ENCODE data around the gene PITRM1.
A peak's percentile ranks its signal among the peaks of the same experiment; 100 is the strongest.

PITRM1 gene

DNA sequence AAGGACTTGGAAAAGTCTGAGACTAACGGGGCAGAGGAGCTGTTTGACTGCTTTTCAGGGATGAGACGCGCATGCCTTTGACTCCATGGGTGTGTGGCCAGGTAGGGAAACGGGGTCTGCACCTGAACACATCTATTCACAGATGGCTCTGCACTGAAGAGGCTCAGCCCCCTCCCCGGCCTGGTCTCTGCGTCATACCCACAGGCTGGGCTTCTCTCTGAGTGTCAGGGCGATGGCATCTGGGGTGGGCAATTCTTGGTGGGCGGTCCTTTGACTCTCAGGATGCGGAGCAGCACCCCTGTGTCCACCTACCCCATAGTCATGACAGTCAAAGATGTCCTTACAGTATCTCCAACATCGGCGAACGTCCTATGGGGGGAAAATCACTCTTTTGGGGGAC lies 82.2 kb downstream of the PITRM1 start:
- no peak overlapping the region for H3K27ac ChIP-seq (ENCODE audit: low read depth, low read length)
- peaks cover 22% of the 10 kb centered on the region for H3K79me1 ChIP-seq (ENCODE audit: low read length)
- H2AK5ac ChIP-seq (ENCODE audit: low read length), result no peak overlapping the region
- no peak overlapping the region for H2BK5ac ChIP-seq (ENCODE audit: low read length)
- H3K4me3 ChIP-seq (ENCODE audit: low read length), result no peak overlapping the region
- H3K4me2 ChIP-seq (ENCODE audit: low read length), result no peak overlapping the region
- H3K56ac ChIP-seq (ENCODE audit: low read length), result peak overlapping the region; percentile 47
- H2BK120ac ChIP-seq (ENCODE audit: low read depth, low read length), result no peak overlapping the region
- no peak overlapping the region for H3K18ac ChIP-seq (ENCODE audit: low read length)
- H3K23ac ChIP-seq (ENCODE audit: low read length), result no peak overlapping the region
- H3K36me3 ChIP-seq (ENCODE audit: control insufficient read depth, insufficient read depth, low read length), result peaks cover 1% of the 10 kb centered on the region
- H3K9ac ChIP-seq (ENCODE audit: low read length), result no peak overlapping the region
- H3K4ac ChIP-seq (ENCODE audit: low read depth, low read length), result no peak overlapping the region
- peaks cover 18% of the 10 kb centered on the region for H3K4me1 ChIP-seq (ENCODE audit: control insufficient read depth, low read depth, low read length)
- no peak overlapping the region for H2BK15ac ChIP-seq (replicated peaks; ENCODE audit: low read depth)
- no peak for DNase-seq
- peaks cover 37% of the 10 kb centered on the region for H3K79me2 ChIP-seq (ENCODE audit: control insufficient read depth, insufficient read depth, low read length)
- no peaks in the 10 kb centered on the region for H3K27me3 ChIP-seq (ENCODE audit: insufficient read depth, low read length, poor library complexity)
- H4K5ac ChIP-seq (ENCODE audit: low read length), result no peak overlapping the region
- WGBS (ENCODE audit: extremely low coverage, insufficient coverage, low lambda C conversion rate), result no CpG with 5 or more reads among the region's 12 CpGs
- H4K8ac ChIP-seq (ENCODE audit: low read depth, low read length), result no peak overlapping the region

Data from mesendoderm (in vitro differentiated cells).